Measurements from ENCODE around the gene PHC2.
"Not testable (repeated sequence)": the region's sequence is repeated elsewhere in the genome, so short reads cannot be mapped to it uniquely, and the experiment has no call there.

Gene PHC2

DNA sequence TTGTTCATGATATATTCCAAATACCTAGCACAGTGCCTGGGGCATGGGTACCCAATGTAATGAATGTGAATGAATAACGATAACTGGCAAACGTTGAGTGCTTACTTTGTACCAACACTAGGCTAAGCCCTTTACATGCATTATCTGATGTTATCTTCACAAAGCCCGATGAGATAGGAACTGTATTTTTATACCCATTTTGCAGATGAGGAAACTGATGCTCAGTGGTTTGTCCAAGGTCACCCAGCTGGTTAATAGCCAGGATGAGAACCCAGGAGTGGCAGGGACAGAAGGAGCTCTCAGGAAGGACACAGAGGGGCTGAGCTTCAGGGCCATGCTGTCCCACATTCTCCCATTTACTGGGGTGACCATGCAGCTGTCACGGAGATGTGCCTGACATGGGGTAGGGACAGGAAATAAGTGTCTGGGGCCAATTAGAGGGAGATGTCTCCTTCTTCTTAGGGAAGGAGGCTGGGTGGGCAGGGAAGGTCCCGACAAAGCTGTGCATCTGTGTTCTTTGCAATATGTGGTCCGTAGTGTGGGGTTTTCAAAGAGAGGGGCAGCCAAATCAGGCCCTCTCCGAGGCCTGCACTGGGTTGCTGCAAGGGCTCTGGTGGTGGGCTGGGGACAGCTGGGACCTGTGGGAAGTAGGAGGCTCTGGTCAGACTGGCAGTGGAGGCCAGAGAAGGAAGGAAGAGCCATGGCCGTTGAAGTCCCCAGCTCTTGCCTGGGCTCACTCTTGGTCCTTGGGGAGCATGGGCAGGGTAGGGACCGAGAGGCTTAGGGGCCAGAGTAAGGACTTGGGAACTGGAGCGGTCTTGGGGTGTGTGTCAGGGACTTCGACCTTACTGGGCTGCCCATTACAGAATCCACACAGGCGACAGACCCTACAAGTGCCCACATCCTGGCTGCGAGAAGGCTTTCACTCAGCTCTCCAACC, 136.6 kb downstream of the PHC2 start:
- TF ChIP-seq, protein P1, sequence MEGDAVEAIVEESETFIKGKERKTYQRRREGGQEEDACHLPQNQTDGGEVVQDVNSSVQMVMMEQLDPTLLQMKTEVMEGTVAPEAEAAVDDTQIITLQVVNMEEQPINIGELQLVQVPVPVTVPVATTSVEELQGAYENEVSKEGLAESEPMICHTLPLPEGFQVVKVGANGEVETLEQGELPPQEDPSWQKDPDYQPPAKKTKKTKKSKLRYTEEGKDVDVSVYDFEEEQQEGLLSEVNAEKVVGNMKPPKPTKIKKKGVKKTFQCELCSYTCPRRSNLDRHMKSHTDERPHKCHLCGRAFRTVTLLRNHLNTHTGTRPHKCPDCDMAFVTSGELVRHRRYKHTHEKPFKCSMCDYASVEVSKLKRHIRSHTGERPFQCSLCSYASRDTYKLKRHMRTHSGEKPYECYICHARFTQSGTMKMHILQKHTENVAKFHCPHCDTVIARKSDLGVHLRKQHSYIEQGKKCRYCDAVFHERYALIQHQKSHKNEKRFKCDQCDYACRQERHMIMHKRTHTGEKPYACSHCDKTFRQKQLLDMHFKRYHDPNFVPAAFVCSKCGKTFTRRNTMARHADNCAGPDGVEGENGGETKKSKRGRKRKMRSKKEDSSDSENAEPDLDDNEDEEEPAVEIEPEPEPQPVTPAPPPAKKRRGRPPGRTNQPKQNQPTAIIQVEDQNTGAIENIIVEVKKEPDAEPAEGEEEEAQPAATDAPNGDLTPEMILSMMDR (conservative IDR thresholded peaks at IDR 0.05; ENCODE audit: low read depth, low read length): no peak
- no peak for DNase-seq (ENCODE audit: low read depth)
- H3K4me3 ChIP-seq (ENCODE audit: low read depth, low read length): no peak overlapping the region

DNA sequence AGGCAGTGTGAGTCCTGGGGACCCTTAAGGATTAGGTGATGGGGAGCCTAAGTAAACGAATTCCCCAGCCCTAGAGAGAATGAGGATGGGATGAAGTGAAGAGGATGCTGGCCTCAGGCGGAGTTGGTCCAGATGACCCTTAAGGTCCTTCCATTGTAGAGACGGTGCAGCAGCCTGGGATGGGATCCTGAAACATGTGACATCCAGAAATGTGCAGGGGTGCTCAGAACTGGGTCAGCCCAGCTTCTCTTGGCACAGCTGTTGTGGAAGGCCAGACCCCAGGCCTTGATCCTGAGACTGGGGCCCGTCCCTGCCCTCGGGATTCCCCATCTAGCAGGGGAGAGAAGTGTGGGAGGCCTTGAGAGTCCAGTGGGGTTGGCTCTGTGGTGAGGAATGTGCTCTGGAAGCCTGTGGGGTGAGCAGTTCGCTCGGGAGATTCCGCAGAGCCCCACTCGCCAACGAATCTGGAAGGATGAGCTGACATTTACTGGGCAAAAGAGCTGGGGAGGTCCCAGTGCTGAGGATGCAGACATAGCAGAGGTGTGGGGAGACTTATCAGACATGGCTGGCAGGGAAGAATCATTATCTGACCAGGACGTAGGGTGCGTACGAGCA, 138.1 kb downstream of the PHC2 start:
- no peak overlapping the region for H3K4me3 ChIP-seq (ENCODE audit: low read depth, low read length)
- TF ChIP-seq, protein P1 (conservative IDR thresholded peaks at IDR 0.05; ENCODE audit: low read depth, low read length): no peak
- DNase-seq (ENCODE audit: low read depth): no peak

DNA sequence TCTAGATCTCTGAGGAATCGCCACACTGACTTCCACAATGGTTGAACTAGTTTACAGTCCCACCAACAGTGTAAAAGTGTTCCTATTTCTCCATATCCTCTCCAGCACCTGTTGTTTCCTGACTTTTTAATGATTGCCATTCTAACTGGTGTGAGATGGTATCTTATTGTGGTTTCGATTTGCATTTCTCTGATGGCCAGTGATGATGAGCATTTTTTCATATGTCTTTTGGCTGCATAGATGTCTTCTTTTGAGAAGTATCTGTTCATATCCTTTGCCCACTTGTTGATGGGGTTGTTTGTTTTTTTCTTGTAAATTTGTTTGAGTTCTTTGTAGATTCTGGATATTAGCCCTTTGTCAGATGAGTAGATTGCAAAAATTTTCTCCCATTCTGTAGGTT, 140.3 kb downstream of the PHC2 start:
- DNase-seq (ENCODE audit: low read depth); H3K4me3 ChIP-seq (ENCODE audit: low read depth, low read length): not testable (repeated sequence)

DNA sequence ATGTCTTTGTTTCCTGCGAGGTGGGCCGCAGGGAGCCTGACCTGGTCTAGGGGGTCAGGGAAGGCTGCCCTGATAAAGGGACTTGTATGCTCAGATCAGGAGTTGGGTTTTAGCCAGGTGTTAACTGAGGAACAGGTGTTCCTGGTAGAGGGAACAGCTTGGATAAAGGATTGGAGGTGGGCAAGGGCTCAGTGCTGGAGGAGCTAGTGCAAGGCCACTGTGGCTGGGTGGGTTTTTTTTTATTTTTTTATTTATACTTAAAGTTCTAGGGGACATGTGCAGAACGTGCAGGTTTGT, 141.1 kb downstream of the PHC2 start:
- TF ChIP-seq, protein P1 (conservative IDR thresholded peaks at IDR 0.05; ENCODE audit: low read depth, low read length): no peak
- H3K4me3 ChIP-seq (ENCODE audit: low read depth, low read length): no peak overlapping the region
- DNase-seq (ENCODE audit: low read depth): no peak

DNA sequence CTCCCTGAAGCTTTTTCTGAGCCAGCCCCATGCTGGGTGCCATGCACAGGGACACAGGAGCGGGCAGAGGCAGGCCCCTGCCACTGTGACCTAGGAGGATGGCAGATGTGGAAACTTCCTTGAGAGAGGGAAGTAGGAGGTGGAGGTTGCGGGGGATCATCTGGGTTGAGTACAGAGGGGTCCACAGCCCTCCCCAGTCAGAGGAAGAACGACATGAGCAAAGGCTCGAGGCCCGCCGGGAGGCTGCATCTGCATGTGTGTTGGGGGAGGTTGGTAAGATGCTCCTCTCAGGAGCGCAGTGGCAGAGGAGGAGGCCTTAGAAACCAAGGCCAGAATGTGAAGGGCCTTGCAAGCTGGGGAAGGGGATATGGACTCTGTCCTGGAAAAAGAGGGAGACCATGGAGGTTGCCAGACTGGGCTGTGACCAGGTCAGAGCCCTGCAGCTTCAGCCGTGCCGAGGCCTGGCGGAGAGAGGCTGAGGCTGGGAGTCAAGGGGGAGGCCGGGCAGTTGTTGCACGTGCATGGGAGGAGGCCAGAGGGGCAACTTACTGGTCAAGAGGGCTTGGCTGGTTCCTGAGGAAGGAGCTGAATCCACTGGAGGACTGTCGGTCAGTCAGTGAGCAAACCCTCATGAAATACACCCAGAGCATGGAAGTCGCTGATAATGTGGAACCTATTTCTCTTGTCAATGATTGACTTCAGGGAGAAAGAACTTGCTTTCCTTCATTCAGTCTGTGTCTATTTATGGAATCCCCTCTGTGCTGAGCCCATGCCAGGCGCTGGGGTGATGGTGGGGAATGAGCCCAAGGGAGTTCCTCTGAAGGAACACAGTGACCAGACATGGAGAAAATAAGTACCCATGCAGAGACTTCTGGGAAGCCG, 141.7 kb downstream of the PHC2 start:
- TF ChIP-seq, protein P1 (conservative IDR thresholded peaks at IDR 0.05; ENCODE audit: low read depth, low read length): no peak
- no peak overlapping the region for H3K4me3 ChIP-seq (ENCODE audit: low read depth, low read length)
- DNase-seq (ENCODE audit: low read depth): no peak

DNA sequence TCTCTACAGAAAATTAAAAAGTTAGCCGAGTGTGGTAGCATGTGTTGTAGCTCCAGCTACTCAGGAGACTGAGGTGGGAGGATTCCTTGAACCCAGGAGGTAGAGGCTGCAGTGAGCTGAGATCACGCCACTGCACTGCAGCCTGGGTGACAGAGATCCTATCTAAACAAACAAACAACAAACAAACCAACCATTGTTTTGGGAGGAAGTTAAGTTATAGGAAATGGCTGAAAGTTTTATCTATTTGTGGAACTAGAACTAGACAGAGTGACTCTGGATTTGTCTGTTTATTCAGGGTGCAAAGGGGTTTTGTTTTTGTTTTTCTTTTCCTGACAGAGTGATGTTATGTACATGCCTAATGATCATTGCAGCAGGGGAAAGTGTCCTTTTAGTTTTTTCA, 143.6 kb downstream of the PHC2 start:
- no peak for DNase-seq (ENCODE audit: low read depth)
- TF ChIP-seq, protein P1 (conservative IDR thresholded peaks at IDR 0.05; ENCODE audit: low read depth, low read length): no peak
- no peak overlapping the region for H3K4me3 ChIP-seq (ENCODE audit: low read depth, low read length)

Data from choroid plexus epithelial cell (primary cell).